ENCODE results near the gene CSNK1D.

The CSNK1D gene

GRCh38 chr17:82237746-82238471 is 35.6 kb downstream of the CSNK1D start:
- DNase-seq (ENCODE audit: low read depth), result no peak
- Histone ChIP-seq H3K4me3 (ENCODE audit: low read length) (no peak overlapping the region), H3K36me3 (ENCODE audit: control insufficient read depth, insufficient read depth, low read length, severe bottlenecking) (peaks cover 14% of the 10 kb centered on the region), H3K27me3 (replicated peaks; ENCODE audit: control insufficient read depth, insufficient read depth, low read length) (no peaks in the 10 kb centered on the region), H3K4me1 (ENCODE audit: control insufficient read depth, insufficient read depth, low read length) (peaks cover 32% of the 10 kb centered on the region), H3K9ac (ENCODE audit: low read length) (no peak overlapping the region), H3K9me3 (ENCODE audit: control insufficient read depth, low read length) (no peaks in the 10 kb centered on the region)

GRCh38 chr17:82237083-82237745 is 36.3 kb downstream of the CSNK1D start:
- DNase-seq (ENCODE audit: low read depth), result no peak
- Histone ChIP-seq H3K4me1 (ENCODE audit: control insufficient read depth, insufficient read depth, low read length) (peaks cover 27% of the 10 kb centered on the region), H3K9me3 (ENCODE audit: control insufficient read depth, low read length) (no peaks in the 10 kb centered on the region), H3K27me3 (replicated peaks; ENCODE audit: control insufficient read depth, insufficient read depth, low read length) (no peaks in the 10 kb centered on the region), H3K36me3 (ENCODE audit: control insufficient read depth, insufficient read depth, low read length, severe bottlenecking) (peaks cover 14% of the 10 kb centered on the region), H3K9ac (ENCODE audit: low read length) (no peak overlapping the region), H3K4me3 (ENCODE audit: low read length) (no peak overlapping the region)

GRCh38 chr17:82236142-82236971 is 37.1 kb downstream of the CSNK1D start:
- Histone ChIP-seq H3K4me3 (ENCODE audit: low read length) (no peak overlapping the region), H3K27me3 (replicated peaks; ENCODE audit: control insufficient read depth, insufficient read depth, low read length) (no peaks in the 10 kb centered on the region), H3K9ac (ENCODE audit: low read length) (peak overlapping the region; percentile 5), H3K4me1 (ENCODE audit: control insufficient read depth, insufficient read depth, low read length) (peaks cover 22% of the 10 kb centered on the region), H3K9me3 (ENCODE audit: control insufficient read depth, low read length) (no peaks in the 10 kb centered on the region), H3K36me3 (ENCODE audit: control insufficient read depth, insufficient read depth, low read length, severe bottlenecking) (peaks cover 14% of the 10 kb centered on the region)
- peak; percentile 68 for DNase-seq (ENCODE audit: low read depth)

DNA sequence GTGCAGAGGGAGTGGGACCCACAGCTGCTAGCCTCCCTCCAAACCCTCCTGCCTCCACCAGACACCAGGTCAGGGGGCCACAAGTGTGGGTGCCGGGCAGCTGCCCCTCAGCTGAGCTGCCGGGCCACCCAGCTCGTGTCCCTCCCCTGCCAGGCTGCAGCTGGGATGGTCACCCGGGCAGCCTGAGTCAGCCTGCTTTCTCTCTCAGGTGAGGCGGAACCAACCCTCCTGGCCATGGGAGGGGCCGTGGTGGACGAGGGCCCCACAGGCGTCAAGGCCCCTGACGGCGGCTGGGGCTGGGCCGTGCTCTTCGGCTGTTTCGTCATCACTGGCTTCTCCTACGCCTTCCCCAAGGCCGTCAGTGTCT is 37.7 kb downstream of the CSNK1D start:
- no peak overlapping the region for H3K4me3 ChIP-seq (ENCODE audit: low read length)
- H3K36me3 ChIP-seq (ENCODE audit: control insufficient read depth, insufficient read depth, low read length, severe bottlenecking), result peaks cover 14% of the 10 kb centered on the region
- no peak for DNase-seq (ENCODE audit: low read depth)
- H3K9me3 ChIP-seq (ENCODE audit: control insufficient read depth, low read length), result no peaks in the 10 kb centered on the region
- peak overlapping the region; percentile 5 for H3K9ac ChIP-seq (ENCODE audit: low read length)
- peaks cover 16% of the 10 kb centered on the region for H3K4me1 ChIP-seq (ENCODE audit: control insufficient read depth, insufficient read depth, low read length)
- H3K27me3 ChIP-seq (replicated peaks; ENCODE audit: control insufficient read depth, insufficient read depth, low read length), result no peaks in the 10 kb centered on the region

GRCh38 chr17:82235056-82235774 is 38.3 kb downstream of the CSNK1D start:
- Histone ChIP-seq H3K4me1 (ENCODE audit: control insufficient read depth, insufficient read depth, low read length) (peaks cover 16% of the 10 kb centered on the region), H3K9me3 (ENCODE audit: control insufficient read depth, low read length) (no peaks in the 10 kb centered on the region), H3K27me3 (replicated peaks; ENCODE audit: control insufficient read depth, insufficient read depth, low read length) (no peaks in the 10 kb centered on the region), H3K4me3 (ENCODE audit: low read length) (no peak overlapping the region), H3K9ac (ENCODE audit: low read length) (peak overlapping the region; percentile 5), H3K36me3 (ENCODE audit: control insufficient read depth, insufficient read depth, low read length, severe bottlenecking) (peaks cover 14% of the 10 kb centered on the region)
- no peak for DNase-seq (ENCODE audit: low read depth)

- H3K4me1 ChIP-seq (ENCODE audit: control insufficient read depth, insufficient read depth, low read length), result peaks cover 18% of the 10 kb centered on the region
- DNase-seq (ENCODE audit: low read depth), result no peak
- no peak overlapping the region for H3K4me3 ChIP-seq (ENCODE audit: low read length)
- H3K9ac ChIP-seq (ENCODE audit: low read length), result no peak overlapping the region
- no peaks in the 10 kb centered on the region for H3K9me3 ChIP-seq (ENCODE audit: control insufficient read depth, low read length)
- peaks cover 14% of the 10 kb centered on the region for H3K36me3 ChIP-seq (ENCODE audit: control insufficient read depth, insufficient read depth, low read length, severe bottlenecking)
- H3K27me3 ChIP-seq (replicated peaks; ENCODE audit: control insufficient read depth, insufficient read depth, low read length), result no peaks in the 10 kb centered on the region
Observed at GRCh38 chr17:82234211-82235055, 39.1 kb downstream of the CSNK1D start.

GRCh38 chr17:82232876-82233785 is 40.4 kb downstream of the CSNK1D start:
- Histone ChIP-seq H3K9ac (ENCODE audit: low read length) (no peak overlapping the region), H3K4me1 (ENCODE audit: control insufficient read depth, insufficient read depth, low read length) (peaks cover 14% of the 10 kb centered on the region), H3K9me3 (ENCODE audit: control insufficient read depth, low read length) (no peaks in the 10 kb centered on the region), H3K27me3 (replicated peaks; ENCODE audit: control insufficient read depth, insufficient read depth, low read length) (no peaks in the 10 kb centered on the region), H3K4me3 (ENCODE audit: low read length) (no peak overlapping the region), H3K36me3 (ENCODE audit: control insufficient read depth, insufficient read depth, low read length, severe bottlenecking) (peaks cover 5% of the 10 kb centered on the region)
- no peak for DNase-seq (ENCODE audit: low read depth)

- Histone ChIP-seq H3K27me3 (replicated peaks; ENCODE audit: control insufficient read depth, insufficient read depth, low read length) (no peaks in the 10 kb centered on the region), H3K4me3 (ENCODE audit: low read length) (peak overlapping the region; percentile 80), H3K36me3 (ENCODE audit: control insufficient read depth, insufficient read depth, low read length, severe bottlenecking) (peaks cover under 1% of the 10 kb centered on the region), H3K4me1 (ENCODE audit: control insufficient read depth, insufficient read depth, low read length) (peaks cover 14% of the 10 kb centered on the region), H3K9ac (ENCODE audit: low read length) (peak overlapping the region; percentile 92), H3K9me3 (ENCODE audit: control insufficient read depth, low read length) (no peaks in the 10 kb centered on the region)
- no peak for DNase-seq (ENCODE audit: low read depth)
Observed at GRCh38 chr17:82232322-82232820, 41.1 kb downstream of the CSNK1D start.

DNA sequence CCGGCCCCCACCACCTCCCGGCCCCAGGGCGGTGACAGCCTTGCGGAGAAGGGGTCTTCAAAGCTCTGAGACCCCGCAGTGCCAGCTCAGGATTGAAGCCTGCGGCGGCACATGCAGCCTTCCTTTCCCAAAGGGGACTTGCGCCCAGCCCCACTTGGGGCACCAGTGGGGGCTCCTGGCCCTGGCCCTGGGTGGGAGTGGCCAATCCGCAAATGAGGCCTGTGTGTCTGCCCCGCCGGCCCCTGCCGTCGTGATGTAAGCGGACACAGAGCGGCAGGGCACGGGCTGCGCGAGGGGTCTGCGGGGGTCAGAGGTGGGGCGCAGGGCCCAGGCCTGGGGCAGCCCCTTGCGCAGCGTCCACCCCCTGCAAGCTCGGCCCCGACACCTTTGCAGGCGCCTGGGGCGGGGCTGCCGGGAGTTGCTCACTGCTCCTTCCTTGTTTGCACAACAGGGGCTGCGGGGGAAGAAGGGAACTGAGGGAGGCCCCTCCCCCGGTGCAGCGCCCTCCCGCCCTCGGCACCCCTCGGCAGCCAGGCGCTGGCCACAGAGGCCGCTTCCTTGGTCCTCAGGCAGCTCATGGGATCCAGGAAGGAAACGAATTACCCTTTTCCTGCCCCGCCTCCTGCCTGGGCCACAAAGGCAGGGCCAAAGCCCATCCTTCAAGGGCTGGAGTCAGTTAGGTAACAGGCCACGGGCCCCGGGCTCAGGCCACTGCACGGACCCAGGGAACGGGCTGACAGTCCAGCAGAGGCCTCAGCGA is 41.8 kb downstream of the CSNK1D start:
- peak overlapping the region; percentile 80 for H3K4me3 ChIP-seq (ENCODE audit: low read length)
- H3K4me1 ChIP-seq (ENCODE audit: control insufficient read depth, insufficient read depth, low read length), result peaks cover 14% of the 10 kb centered on the region
- H3K27me3 ChIP-seq (replicated peaks; ENCODE audit: control insufficient read depth, insufficient read depth, low read length), result no peaks in the 10 kb centered on the region
- H3K36me3 ChIP-seq (ENCODE audit: control insufficient read depth, insufficient read depth, low read length, severe bottlenecking), result no peaks in the 10 kb centered on the region
- H3K9me3 ChIP-seq (ENCODE audit: control insufficient read depth, low read length), result no peaks in the 10 kb centered on the region
- H3K9ac ChIP-seq (ENCODE audit: low read length), result peak overlapping the region; percentile 92
- DNase-seq (ENCODE audit: low read depth), result peak; percentile 74

All from adipocyte (in vitro differentiated cells).